HG03039 (cell line): ENCODE results near the gene POM121L2.

Source experiments
- ATAC-seq: cut with Tn5 transposase; IDR thresholded peaks from one replicate; pipeline ENCODE4 v1.9.1; 2021; ENCODE audit warnings: mild to moderate bottlenecking, moderate library complexity; ENCODE audit not compliant: unreplicated experiment

The POM121L2 gene

GRCh38 chr6:27312146-27312949, at the start of gene POM121L2:
POM121L2 (minus strand) TSS chr6:27312273; CDS start chr6:27312170, 103 bp downstream.
- ATAC-seq, result no peak

GRCh38 chr6:27359231-27359630, 47.2 kb upstream of the POM121L2 start:
- no peak for ATAC-seq

GRCh38 chr6:27358786-27359185, 46.7 kb upstream of the POM121L2 start:
- ATAC-seq, result no peak

- no peak for ATAC-seq
These were observed 40.8 kb upstream of the POM121L2 start for GRCh38 chr6:27352850-27353249.

GRCh38 chr6:27334141-27334540, 22.1 kb upstream of the POM121L2 start:
- ATAC-seq, result no peak

- no peak for ATAC-seq
These were observed 21.6 kb upstream of the POM121L2 start for GRCh38 chr6:27333642-27334040.

GRCh38 chr6:27332692-27333641, 20.9 kb upstream of the POM121L2 start:
- no peak for ATAC-seq

- no peak for ATAC-seq
These were observed 15.1 kb upstream of the POM121L2 start for GRCh38 chr6:27327023-27327738.

GRCh38 chr6:27321901-27322300, 9.8 kb upstream of the POM121L2 start:
- no peak for ATAC-seq

GRCh38 chr6:27321370-27321769, 9.3 kb upstream of the POM121L2 start:
- no peak for ATAC-seq

GRCh38 chr6:27318973-27319372, 6.9 kb upstream of the POM121L2 start:
- no peak for ATAC-seq

- ATAC-seq, result no peak
These were observed 2.0 kb upstream of the POM121L2 start for GRCh38 chr6:27314046-27314445.

GRCh38 chr6:27312950-27313271, 838 bp upstream of the POM121L2 start:
- no peak for ATAC-seq

- no peak for ATAC-seq
These were observed 297 bp downstream of the POM121L2 start for GRCh38 chr6:27311806-27312145.

- ATAC-seq, result no peak
These were observed 8.3 kb downstream of the POM121L2 start for GRCh38 chr6:27303613-27304272.

- ATAC-seq, result no peak
These were observed 14.0 kb downstream of the POM121L2 start for GRCh38 chr6:27297857-27298730.

- ATAC-seq, result no peak
These were observed 14.6 kb downstream of the POM121L2 start for GRCh38 chr6:27297484-27297856.

- ATAC-seq, result no peak
These were observed 15.8 kb downstream of the POM121L2 start for GRCh38 chr6:27296106-27296783.

- ATAC-seq, result no peak
These were observed 16.6 kb downstream of the POM121L2 start for GRCh38 chr6:27295301-27296079.
